Neural cell (in vitro differentiated cells): Measurements from ENCODE around the gene TSPEAR. TPM values are rescaled to one million over a fixed set of nuclear protein-coding genes. Genes with fewer than 3 reads are reported as not detected.

Experiments used
- H2AFZ ChIP-seq: fragments of 200-600, 300-800 bp; sonication (generic), shearing (Covaris generic); 2 replicates; pipeline ENCODE4 v1.6.0; 2014; ENCODE audit warnings: low read depth, mild to moderate bottlenecking, antibody characterized with exemption, low read length, moderate library complexity
- H3F3A ChIP-seq: fragments of 200-600 bp; shearing (Covaris generic); 2 replicates; pipeline ENCODE4 v1.6.1; 2016; ENCODE audit warnings: mild to moderate bottlenecking, moderate library complexity, mixed read lengths, antibody characterized with exemption, low read length; ENCODE audit not compliant: insufficient read depth, poor library complexity, severe bottlenecking
- H3K27ac ChIP-seq: fragments of 200-600, 300-800 bp; sonication (generic), shearing (Covaris generic); 2 replicates; pipeline ENCODE4 v1.5.1; 2014; ENCODE audit warnings: mild to moderate bottlenecking, low read length, moderate library complexity
- H3K27me3 ChIP-seq: fragments of 300-800, 200-600 bp; sonication (generic), shearing (Covaris generic); 2 replicates; pipeline ENCODE4 v1.6.0; 2014; ENCODE audit warnings: mild to moderate bottlenecking, low read depth, low read length, moderate library complexity; ENCODE audit not compliant: insufficient read depth
- H3K36me3 ChIP-seq: fragments of 300-800, 200-600 bp; sonication (generic), shearing (Covaris generic); 2 replicates; pipeline ENCODE4 v1.5.1; 2014; ENCODE audit warnings: mild to moderate bottlenecking, antibody characterized with exemption, low read length, moderate library complexity; ENCODE audit not compliant: insufficient read depth
- H3K4me2 ChIP-seq: fragments of 300-800, 200-600 bp; sonication (generic), shearing (Covaris generic); 2 replicates; pipeline ENCODE4 v1.6.0; 2014; ENCODE audit warnings: mild to moderate bottlenecking, low read length
- H3K4me3 ChIP-seq: fragments of 300-800, 200-600 bp; sonication (generic), shearing (Covaris generic); 2 replicates; pipeline ENCODE4 v1.5.1; 2014; ENCODE audit warnings: mild to moderate bottlenecking, low read length, moderate library complexity
- H3K79me2 ChIP-seq: fragments of 200-600 bp; shearing (Covaris generic); replicated peaks from 2 replicates; pipeline ENCODE4 v1.6.0; 2014; ENCODE audit warnings: mild to moderate bottlenecking, low read length, moderate library complexity; ENCODE audit not compliant: insufficient read depth
- H3K9ac ChIP-seq: fragments of 300-800, 200-600 bp; sonication (generic), shearing (Covaris generic); 2 replicates; pipeline ENCODE4 v1.6.1; 2016; ENCODE audit warnings: mild to moderate bottlenecking, low read length, mixed read lengths
- H3K9me2 ChIP-seq: fragments of 200-600 bp; shearing (Covaris generic); 2 replicates; pipeline ENCODE4 v1.6.1; 2016; ENCODE audit warnings: mild to moderate bottlenecking, low read length, mixed read lengths; ENCODE audit not compliant: insufficient read depth
- H3K9me3 ChIP-seq: fragments of 200-600, 300-800 bp; sonication (generic), shearing (Covaris generic); 2 replicates; pipeline ENCODE4 v1.6.1; 2016; ENCODE audit warnings: mild to moderate bottlenecking, mixed run types, low read length, moderate library complexity, mixed read lengths
- H4K20me1 ChIP-seq: fragments of 200-600 bp; shearing (Covaris generic); 2 replicates; pipeline ENCODE4 v1.6.1; 2016; ENCODE audit warnings: mild to moderate bottlenecking, mixed run types; ENCODE audit not compliant: insufficient read depth
- CTCF ChIP-seq: fragments of 450-650 bp; IDR thresholded peaks from 2 replicates; pipeline ENCODE4 v1.5.1; 2014; ENCODE audit warnings: antibody characterized with exemption, mild to moderate bottlenecking, moderate library complexity; ENCODE audit not compliant: poor library complexity, severe bottlenecking
- EP300 ChIP-seq: fragments of 450-650 bp; conservative IDR thresholded peaks from 2 replicates; pipeline ENCODE4 v1.6.1; 2014; ENCODE audit warnings: antibody characterized with exemption, mild to moderate bottlenecking, moderate library complexity; ENCODE audit not compliant: poor library complexity, severe bottlenecking
- EZH2 ChIP-seq: fragments of 200-600, 300-800 bp; shearing (Covaris generic), sonication (generic); IDR thresholded peaks from 2 replicates; pipeline ENCODE4 v1.6.1; 2014; ENCODE audit warnings: antibody characterized with exemption, low read length, borderline replicate concordance, mild to moderate bottlenecking; ENCODE audit not compliant: insufficient read depth, poor library complexity, severe bottlenecking
- MXI1 ChIP-seq: fragments of 450-650 bp; conservative IDR thresholded peaks from 2 replicates; pipeline ENCODE4 v1.6.1; 2014; ENCODE audit warnings: antibody characterized with exemption, mild to moderate bottlenecking; ENCODE audit not compliant: poor library complexity, severe bottlenecking
- POLR2AphosphoS5 ChIP-seq: IDR thresholded peaks from 2 replicates; pipeline ENCODE4 v1.6.1; 2012
- RAD21 ChIP-seq: fragments of 450-650 bp; conservative IDR thresholded peaks from 2 replicates; pipeline ENCODE4 v1.6.1; 2014; ENCODE audit warnings: antibody characterized with exemption, mild to moderate bottlenecking, moderate library complexity
- REST ChIP-seq: IDR thresholded peaks from 2 replicates; pipeline ENCODE4 v1.6.1; 2012; ENCODE audit warnings: borderline replicate concordance
- SMC3 ChIP-seq: fragments of 450-650 bp; conservative IDR thresholded peaks from 2 replicates; pipeline ENCODE4 v1.6.1; 2014; ENCODE audit warnings: antibody characterized with exemption, mild to moderate bottlenecking, moderate library complexity; ENCODE audit not compliant: poor library complexity
- TAF1 ChIP-seq: IDR thresholded peaks from 2 replicates; pipeline ENCODE4 v1.6.1; 2012; ENCODE audit warnings: low read depth
- polyA plus RNA-seq: library from polyadenylated mRNA; depleted of rRNA; stranded (reverse); fragments of >200 nt; gene quantifications from 2 replicates; pipeline ENCODE4 v1.2.3, GENCODE V29; 2014

The TSPEAR gene
- polyA plus RNA-seq, 1 donor from 2014 or later = 0.19 TPM

- Histone ChIP-seq H3K4me3 (no peak overlapping the region), H3K27me3 (no peaks in the 10 kb centered on the region), H3K9me3 (peaks cover 4% of the 10 kb centered on the region), H3K4me2 (no peak overlapping the region), H3K36me3 (no peaks in the 10 kb centered on the region), H3K9ac (no peak overlapping the region), H2AFZ (no peak overlapping the region), H3F3A (no peaks in the 10 kb centered on the region), H3K27ac (no peak overlapping the region), H3K9me2 (no peaks in the 10 kb centered on the region), H4K20me1 (no peaks in the 10 kb centered on the region), H3K79me2 (no peaks in the 10 kb centered on the region)
- TF ChIP-seq MXI1 (no peak), POLR2AphosphoS5 (no peak), SMC3 (no peak), RAD21 (no peak), TAF1 (no peak), EP300 (no peak), REST (no peak), CTCF (no peak), EZH2 (no peak)
Measured at GRCh38 chr21:44603911-44604310, 107.5 kb downstream of the TSPEAR start.

- H3K9me2 ChIP-seq = no peaks in the 10 kb centered on the region
- H3K27me3 ChIP-seq = no peaks in the 10 kb centered on the region
- TF ChIP-seq EZH2 (no peak), MXI1 (no peak), TAF1 (no peak), RAD21 (no peak), REST (no peak), SMC3 (no peak), CTCF (no peak), POLR2AphosphoS5 (no peak), EP300 (no peak)
Measured at GRCh38 chr21:44603109-44603875, 108.1 kb downstream of the TSPEAR start.

More at GRCh38 chr21:44603109-44603875, 108.1 kb downstream of the TSPEAR start:
- no peak overlapping the region for H2AFZ ChIP-seq
- no peak overlapping the region for H3K27ac ChIP-seq
- H3F3A ChIP-seq = no peaks in the 10 kb centered on the region
- no peaks in the 10 kb centered on the region for H3K79me2 ChIP-seq
- H3K4me2 ChIP-seq = no peak overlapping the region
- H3K9me3 ChIP-seq = peaks cover 4% of the 10 kb centered on the region
- no peaks in the 10 kb centered on the region for H3K36me3 ChIP-seq
- no peak overlapping the region for H3K9ac ChIP-seq
- H4K20me1 ChIP-seq = no peaks in the 10 kb centered on the region
- no peak overlapping the region for H3K4me3 ChIP-seq
